Measurements from ENCODE around the gene MACROD1.

- TF ChIP-seq CTCF (IDR thresholded peaks at IDR 0.05), result no peak
- no peak for TF ChIP-seq EP300 (IDR thresholded peaks at IDR 0.05)
- TF ChIP-seq POLR2A (IDR thresholded peaks at IDR 0.05), result no peak
Observed at GRCh38 chr11:64081745-64082442, 84.0 kb downstream of the MACROD1 start.

All from suprapubic skin (tissue), 3 donors.